DMS114 treated with DMSO at 0.1 percent for 48 hours (cell line): ENCODE measurements around the gene OTOG.

Experiments used
- DNase-seq: peaks from one replicate; lab custom pipeline; 2025; ENCODE audit not compliant: unreplicated experiment; lab: John Stamatoyannopoulos, UW

OTOG gene

GRCh38 chr11:17519061-17519885, 27.8 kb upstream of the OTOG start:
- DNase-seq, result no peak

GRCh38 chr11:17521106-17521900, 25.8 kb upstream of the OTOG start:
- DNase-seq, result no peak

- no peak for DNase-seq
These were observed 24.4 kb upstream of the OTOG start for GRCh38 chr11:17522655-17523054.

DNA sequence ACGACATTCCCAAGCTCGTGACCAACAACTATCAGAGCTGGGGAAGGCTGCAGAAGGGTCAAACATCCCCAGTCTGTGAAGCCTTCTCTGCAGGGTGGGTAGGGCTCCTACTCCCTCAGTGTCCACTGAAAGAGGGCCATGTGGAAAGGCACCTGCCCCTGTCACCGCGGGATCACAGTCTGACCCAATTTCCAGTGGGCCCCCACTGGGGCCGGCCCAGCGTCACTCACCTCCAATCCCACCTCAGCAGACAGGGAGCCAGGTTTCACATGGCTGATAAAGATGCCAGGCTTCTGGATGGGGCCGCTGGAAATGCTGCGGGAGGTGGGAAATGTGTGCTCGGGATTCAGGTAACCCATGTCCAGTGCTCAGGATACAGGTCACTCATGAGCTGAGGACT, 22.8 kb upstream of the OTOG start:
- DNase-seq, result no peak

- DNase-seq, result no peak
These were observed 21.5 kb upstream of the OTOG start for GRCh38 chr11:17525570-17525969.

- no peak for DNase-seq
These were observed 20.7 kb upstream of the OTOG start for GRCh38 chr11:17526326-17526725.

DNA sequence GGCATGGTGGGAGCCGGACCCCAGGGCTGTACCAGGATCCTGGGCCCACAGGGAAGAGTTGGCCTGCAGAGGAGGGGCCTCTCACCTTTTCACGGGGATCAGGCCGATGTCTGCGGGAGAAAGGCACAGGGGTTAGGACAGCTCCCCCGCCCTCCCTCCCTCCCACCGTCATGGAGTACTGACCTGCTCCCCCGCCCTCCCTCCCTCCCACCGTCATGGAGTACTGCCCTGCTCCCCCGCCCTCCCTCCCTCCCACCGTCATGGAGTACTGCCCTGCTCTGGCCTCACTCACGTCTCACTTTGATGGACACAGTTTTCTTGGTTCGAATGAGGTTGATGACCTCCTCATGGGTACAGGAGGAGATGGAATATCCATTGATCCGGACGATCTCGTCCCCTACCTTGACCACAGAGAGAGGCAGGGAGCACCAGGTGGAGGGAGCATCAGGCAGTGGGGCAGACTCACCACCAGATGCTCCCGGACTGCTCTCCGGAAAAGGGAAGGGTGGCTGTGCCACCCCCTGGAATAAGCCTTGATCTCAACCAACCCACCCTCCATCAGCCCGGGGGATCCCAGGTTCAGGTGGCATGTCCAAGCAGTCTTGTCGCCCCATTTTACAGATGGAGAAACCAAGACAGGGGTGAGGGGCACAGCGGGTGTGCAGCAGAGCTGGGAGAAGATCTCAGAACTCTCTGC, 20.0 kb upstream of the OTOG start:
- DNase-seq, result no peak

GRCh38 chr11:17527628-17527995, 19.4 kb upstream of the OTOG start:
- DNase-seq, result no peak

DNA sequence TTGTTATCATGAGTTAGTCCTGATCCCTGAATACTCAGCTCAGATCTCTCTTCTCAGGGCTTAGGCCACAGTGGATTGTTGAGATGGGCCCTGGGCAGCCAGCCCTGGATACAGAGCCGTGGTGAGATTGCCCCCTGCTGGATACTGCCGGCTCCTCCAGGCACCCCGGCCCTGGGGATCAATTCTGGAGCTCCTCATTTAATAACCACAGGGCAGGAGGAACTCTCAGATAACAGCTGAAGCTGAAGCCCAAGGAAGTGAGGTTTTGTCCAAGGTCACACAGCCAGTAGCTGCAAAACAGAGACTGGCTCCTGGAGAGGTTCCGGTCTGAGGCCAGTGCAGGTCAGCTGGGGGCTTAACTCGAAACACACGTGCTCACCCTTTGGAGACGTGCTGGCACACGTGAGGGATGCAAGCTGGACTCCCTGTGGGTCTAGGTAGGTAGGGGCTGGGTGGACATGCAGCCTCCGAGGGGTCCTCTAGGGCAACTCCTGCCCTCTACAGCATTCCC, 18.8 kb upstream of the OTOG start:
- no peak for DNase-seq

GRCh38 chr11:17528906-17529843, 17.9 kb upstream of the OTOG start:
- no peak for DNase-seq

GRCh38 chr11:17529844-17530185, 17.2 kb upstream of the OTOG start:
- DNase-seq, result no peak

- no peak for DNase-seq
These were observed 15.9 kb upstream of the OTOG start for GRCh38 chr11:17531071-17531600.

GRCh38 chr11:17531636-17532113, 15.4 kb upstream of the OTOG start:
- no peak for DNase-seq

DNA sequence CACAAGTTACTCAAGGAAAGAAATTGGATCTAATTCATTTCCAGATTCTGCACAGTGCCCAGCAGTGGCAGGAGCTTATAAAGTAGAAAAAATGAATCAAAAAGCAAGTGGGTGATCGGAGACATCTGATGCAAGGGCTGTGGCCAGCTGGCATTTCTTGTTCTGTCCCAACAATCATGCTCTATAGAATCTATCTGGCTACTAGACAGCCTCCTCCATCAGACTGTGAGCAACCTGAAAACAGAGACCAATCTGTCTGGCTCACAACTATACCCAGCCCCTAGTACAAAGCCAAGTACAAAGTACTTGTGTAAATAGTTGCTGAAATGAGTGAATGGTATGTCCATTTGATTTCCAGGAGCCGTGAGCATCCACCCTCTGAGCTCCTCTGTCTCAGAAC, 14.3 kb upstream of the OTOG start:
- no peak for DNase-seq

GRCh38 chr11:17533341-17533740, 13.7 kb upstream of the OTOG start:
- DNase-seq, result no peak

DNA sequence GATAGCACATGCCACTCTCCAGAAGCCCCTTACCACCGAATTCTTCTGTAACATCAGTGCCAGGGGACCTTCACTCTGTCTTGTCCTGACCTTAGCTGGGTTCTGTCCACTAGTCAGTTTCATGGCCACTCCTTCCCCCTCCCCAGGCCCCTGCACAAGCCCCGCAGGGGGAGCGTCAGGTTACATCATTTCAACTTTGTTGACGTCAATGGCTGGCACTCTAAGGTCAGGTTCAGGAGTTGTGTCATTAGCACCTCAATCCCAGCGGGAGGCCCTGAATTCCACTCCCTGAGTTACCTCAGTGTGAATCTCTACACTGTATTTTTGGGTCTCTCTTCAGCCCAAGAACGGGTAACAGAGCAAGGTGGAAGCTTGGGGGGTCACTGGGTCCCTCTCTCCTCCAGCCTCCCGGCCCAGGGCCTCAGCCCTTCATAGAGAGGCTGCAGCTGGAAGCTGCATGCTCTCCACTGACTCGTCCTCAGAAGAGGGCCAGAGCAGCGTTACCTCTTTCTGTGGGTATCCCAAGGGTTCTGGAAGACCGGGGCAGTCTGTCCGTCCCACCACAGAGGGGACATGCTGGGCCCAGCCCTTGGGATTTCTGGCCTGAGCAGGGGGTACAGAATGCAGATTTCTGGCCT, 13.2 kb upstream of the OTOG start:
- DNase-seq, result no peak

GRCh38 chr11:17535488-17535887, 11.6 kb upstream of the OTOG start:
- DNase-seq, result no peak

GRCh38 chr11:17537261-17537660, 9.8 kb upstream of the OTOG start:
- no peak for DNase-seq

DNA sequence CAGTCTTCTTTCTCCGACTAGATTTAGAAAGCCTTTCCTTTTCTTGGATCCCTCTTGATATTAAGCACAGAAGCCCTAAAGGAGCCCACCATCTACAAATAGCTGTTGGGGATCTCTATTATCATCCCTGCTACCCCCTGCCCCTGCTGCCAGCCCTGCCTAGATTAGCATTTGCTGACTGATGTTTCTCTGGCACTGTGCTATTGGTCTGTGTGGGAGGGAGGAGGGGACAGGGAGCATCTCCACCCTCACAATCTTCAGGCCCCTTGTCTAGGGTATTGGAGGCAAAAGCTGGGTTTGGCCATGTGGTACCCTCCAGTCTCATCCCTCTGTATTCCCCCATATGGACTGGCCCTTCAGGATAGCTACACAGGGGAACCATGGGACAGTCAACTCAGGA, 9.0 kb upstream of the OTOG start:
- no peak for DNase-seq

DNA sequence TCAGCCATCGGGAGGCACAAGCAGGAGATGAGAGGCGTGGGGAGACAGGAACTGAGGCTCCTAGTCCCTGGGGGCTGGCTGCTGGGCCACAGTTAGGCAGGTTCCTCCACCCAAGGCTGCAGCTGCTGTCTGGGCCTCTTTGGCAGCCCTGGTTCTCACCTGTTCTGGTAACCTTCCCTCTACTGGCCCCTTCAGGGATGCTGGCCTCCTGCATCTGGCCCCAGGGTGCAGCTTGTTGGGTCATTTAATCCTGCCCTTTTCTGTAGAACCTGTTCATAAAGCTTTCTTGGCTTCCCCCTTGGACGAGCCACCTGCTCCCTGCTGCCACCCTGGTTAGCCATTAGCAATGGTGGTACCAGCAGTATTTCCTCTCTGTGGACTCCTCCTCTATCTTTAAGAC, 8.3 kb upstream of the OTOG start:
- DNase-seq, result no peak
